ENCODE measurements around the gene KCNC1. TPM values are rescaled to one million over a fixed set of nuclear protein-coding genes. Genes with fewer than 3 reads are reported as not detected.
A peak's percentile ranks its signal among the peaks of the same experiment; 100 is the strongest.

Gene KCNC1
- total RNA-seq, 1 donor from 2014 or later = not detected

DNA sequence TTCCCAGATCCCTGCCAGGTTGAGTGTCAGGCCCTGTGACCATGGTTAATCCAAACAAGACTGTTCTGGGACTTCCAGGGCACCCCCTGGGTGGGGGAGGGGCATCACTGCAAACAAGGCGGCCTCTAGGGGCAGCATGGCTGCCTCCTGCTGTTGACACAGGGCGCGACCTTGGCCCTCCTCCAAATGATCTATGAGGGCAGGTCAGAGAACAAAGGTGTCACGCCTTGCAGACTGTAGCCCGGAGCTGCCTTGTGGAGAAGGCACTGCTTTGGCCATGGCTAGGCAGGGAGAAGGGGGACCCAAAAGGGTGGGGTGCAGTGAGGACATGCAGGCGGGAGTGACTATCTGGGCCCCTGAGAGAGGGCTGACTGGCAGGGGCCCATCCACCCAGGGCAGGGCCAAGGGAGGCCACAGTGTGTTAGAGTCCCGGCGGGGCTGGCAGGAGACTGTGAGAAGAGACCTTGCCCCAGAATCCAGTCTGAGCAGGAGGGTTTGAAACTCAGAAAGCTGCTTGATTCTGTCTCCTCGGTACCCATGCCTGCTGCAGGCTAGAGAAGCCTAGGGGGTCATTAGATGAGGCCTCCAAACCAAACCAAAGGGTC, 35.6 kb downstream of the KCNC1 start:
- peak; percentile 97 for DNase-seq (ENCODE audit: low spot score)
- ATAC-seq = peak; percentile 93

- no peak for DNase-seq (ENCODE audit: low spot score)
- ATAC-seq = no peak
Observed at GRCh38 chr11:17770917-17771316, 36.3 kb downstream of the KCNC1 start.

GRCh38 chr11:17771415-17771814, 36.8 kb downstream of the KCNC1 start:
- no peak for DNase-seq (ENCODE audit: low spot score)

DNA sequence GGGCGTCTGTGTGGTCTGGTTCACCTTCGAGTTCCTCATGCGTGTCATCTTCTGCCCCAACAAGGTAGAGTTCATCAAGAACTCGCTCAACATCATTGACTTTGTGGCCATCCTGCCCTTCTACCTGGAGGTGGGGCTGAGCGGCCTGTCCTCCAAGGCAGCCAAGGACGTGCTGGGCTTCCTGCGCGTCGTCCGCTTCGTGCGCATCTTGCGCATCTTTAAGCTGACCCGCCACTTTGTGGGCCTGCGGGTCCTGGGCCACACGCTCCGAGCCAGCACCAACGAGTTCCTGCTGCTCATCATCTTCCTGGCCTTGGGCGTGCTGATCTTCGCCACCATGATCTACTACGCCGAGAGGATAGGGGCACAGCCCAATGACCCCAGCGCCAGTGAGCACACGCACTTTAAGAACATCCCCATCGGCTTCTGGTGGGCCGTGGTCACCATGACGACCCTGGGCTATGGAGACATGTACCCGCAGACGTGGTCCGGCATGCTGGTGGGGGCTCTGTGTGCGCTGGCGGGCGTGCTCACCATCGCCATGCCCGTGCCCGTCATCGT, 37.3 kb downstream of the KCNC1 start:
- DNase-seq (ENCODE audit: low spot score) (no peak), ATAC-seq (no peak)

More at GRCh38 chr11:17771415-17771814, 36.8 kb downstream of the KCNC1 start:
- no peak for ATAC-seq

GRCh38 chr11:17772704-17773600, 38.4 kb downstream of the KCNC1 start:
- no peak for DNase-seq (ENCODE audit: low spot score)
- ATAC-seq = no peak

GRCh38 chr11:17773674-17774073, 39.1 kb downstream of the KCNC1 start:
- DNase-seq (ENCODE audit: low spot score) (no peak), ATAC-seq (no peak)

GRCh38 chr11:17774232-17775034, 39.9 kb downstream of the KCNC1 start:
- no peak for DNase-seq (ENCODE audit: low spot score)
- ATAC-seq = no peak

GRCh38 chr11:17775035-17775348, 40.4 kb downstream of the KCNC1 start:
- no peak for DNase-seq (ENCODE audit: low spot score)

GRCh38 chr11:17775507-17776211, 41.1 kb downstream of the KCNC1 start:
- no peak for DNase-seq (ENCODE audit: low spot score)
- ATAC-seq = no peak

More at GRCh38 chr11:17775035-17775348, 40.4 kb downstream of the KCNC1 start:
- no peak for ATAC-seq

GRCh38 chr11:17776212-17776875, 41.8 kb downstream of the KCNC1 start:
- DNase-seq (ENCODE audit: low spot score) = no peak
- ATAC-seq = no peak

DNA sequence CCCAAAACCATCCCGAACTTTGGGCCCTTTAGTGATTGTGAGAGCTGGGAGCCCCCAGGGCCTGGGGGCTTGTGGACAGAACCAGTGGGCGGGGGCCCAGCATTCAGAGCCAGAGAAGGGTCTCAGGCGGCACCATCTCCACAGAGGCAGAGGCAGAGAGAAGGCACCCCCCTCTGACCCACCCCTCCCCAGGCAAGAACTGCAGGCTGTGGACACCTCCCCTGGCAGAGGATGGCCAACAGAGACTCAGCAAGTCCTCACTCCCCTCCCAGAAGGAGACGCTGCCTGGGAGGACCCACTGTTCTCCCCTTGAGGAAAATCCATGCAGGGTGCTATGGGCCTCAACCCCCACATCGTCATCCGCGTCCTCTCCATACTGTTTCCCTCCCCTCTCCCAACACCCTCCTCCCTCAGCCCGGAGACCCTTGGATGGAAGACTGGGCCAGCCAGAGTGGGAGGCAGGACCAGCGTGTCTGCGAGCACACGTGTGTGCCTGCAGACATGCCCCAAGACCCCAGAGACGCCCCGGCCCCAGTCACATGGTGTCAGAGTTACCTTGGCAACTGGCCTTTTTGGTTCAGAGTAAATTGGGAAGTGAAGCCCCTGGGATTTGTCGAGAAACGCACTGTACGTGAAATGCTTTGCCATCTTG, 42.6 kb downstream of the KCNC1 start:
- DNase-seq (ENCODE audit: low spot score) = no peak

DNA sequence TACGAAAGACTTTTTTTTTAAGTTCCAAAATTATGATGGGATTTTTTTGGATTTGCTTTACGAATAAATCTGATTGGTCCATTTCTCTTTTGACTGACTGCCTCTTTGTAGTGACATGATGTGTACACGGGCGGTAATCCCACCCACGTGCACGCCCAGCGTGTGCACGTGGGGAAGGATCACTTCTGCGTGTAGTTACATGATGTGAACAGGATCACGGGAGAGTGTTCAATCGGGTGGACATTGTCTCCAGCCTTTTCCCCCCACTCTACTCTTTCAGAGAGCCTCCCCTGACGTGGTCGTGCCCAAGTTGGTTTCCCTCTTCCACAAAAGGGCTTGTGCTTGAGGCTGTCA, 43.1 kb downstream of the KCNC1 start:
- ATAC-seq (no peak), DNase-seq (ENCODE audit: low spot score) (no peak)

More for the DNA sequence above, 42.6 kb downstream of the KCNC1 start:
- ATAC-seq = no peak

DNA sequence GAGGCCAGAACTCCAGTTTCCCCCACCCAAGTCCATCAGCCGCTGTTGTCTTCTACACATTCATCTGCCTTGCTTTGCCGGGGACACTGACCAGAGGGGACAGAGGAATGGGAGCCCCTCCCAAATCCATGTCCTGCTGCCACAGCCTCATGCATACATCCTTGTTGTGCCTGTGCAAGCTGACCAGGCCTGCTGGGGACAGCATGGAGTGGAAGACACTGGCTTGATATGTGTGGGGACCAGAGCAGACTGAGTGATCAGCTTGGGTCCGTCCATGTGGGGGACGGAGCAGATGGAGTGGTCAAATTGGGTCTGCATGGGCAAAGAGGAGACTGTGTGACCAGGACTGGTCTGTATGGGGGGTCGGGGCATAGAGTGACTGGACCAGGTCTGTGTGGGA, 43.8 kb downstream of the KCNC1 start:
- ATAC-seq (no peak), DNase-seq (ENCODE audit: low spot score) (no peak)

DNA sequence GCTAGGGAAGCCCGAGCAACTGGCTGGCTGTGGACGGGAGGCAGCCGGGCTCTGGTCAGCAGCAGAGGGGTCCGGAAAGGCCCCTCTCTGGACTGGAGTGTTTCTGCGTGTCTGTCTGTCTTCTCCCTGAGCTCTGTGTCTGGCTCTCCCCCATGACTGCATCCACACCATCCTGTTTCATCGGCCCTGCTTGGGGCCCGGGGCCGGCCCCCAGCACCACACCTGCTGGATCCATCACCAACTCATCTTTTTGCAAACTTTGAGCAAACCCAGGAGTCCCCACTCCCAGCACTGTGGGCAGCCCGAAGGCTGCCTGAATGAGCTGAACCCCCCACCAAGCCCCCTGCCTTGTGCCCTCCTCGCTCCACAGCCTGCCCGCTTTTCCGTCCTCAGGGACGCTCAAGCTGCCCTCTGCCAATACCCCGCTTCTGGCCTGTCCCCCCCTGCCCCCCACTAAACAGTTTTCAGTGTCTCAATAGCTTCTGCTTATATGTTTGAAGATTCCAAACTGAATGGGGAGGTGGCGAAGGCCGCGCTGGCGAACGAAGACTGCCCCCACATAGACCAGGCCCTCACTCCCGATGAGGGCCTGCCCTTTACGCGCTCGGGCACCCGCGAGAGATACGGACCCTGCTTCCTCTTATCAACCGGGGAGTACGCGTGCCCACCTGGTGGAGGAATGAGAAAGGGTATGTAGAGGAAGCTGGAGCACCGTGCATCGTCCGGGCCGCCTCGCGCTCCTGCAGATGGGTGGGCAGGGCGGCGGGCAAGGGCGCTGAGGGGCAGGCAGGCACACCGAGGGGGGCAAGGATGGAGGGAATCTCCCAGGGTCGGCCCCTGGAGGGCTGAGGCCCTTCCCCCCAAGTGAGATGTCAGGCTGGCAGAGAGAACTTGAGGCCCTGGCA, 44.6 kb downstream of the KCNC1 start:
- ATAC-seq = no peak
- no peak for DNase-seq (ENCODE audit: low spot score)

GRCh38 chr11:17779861-17780594, 45.4 kb downstream of the KCNC1 start:
- no peak for DNase-seq (ENCODE audit: low spot score)
- ATAC-seq = no peak

GRCh38 chr11:17780668-17781067, 46.1 kb downstream of the KCNC1 start:
- no peak for DNase-seq (ENCODE audit: low spot score)
- ATAC-seq = no peak

DNA sequence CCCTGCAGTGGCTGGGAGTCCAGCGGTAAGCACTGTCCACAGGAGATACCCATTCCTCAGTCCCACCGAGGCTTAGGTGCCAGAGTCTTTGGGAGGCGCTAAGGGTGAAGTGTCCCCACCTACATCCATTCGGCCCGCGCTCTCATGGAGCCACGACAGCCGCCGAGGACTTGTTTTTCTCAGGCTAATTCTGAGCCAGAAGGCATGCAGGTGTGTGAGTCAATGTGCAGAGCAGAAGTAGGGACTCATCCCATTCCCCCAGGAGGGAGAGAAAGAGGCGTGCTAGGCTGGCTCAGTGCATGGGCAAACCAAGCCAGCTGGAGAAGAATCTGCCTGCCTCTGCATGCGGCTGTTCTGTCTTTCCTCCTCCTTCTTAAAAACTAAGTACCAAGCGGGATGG, 46.6 kb downstream of the KCNC1 start:
- no peak for ATAC-seq
- no peak for DNase-seq (ENCODE audit: low spot score)

- no peak for ATAC-seq
Observed at GRCh38 chr11:17781626-17782025, 47.0 kb downstream of the KCNC1 start.

More at GRCh38 chr11:17781626-17782025, 47.0 kb downstream of the KCNC1 start:
- no peak for DNase-seq (ENCODE audit: low spot score)

All from left lobe of liver (tissue), 2 donors.